ENCODE results near the gene NYNRIN. TPM values are rescaled to one million over a fixed set of nuclear protein-coding genes. Genes with fewer than 3 reads are reported as not detected.

The NYNRIN gene
- total RNA-seq, 2 experiments from 2014 or later, result 0.02 TPM; not detected in 1

DNA sequence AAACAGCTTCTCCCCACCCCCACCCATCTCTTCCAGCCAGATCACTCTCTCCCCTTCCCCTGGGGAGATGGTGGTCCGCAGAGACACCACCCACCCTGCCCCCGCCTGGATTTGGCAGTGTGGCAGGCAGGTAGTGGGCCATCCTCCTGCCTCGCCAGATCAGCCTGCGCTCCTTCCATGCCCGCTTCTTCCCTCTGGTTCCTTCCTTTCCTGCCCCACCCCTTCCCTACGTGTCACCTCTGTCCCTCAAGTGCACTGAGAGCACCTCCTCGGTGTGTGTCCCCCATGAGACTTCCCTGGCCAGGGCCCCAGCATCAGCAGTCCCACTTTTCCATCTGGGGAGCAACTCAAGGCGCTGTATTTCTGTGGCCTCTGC, 632 bp downstream of the NYNRIN start:
- H3K4me3 Mint-ChIP-seq, result peak overlapping the region; percentile 16
- H3K9me3 Mint-ChIP-seq, result no peaks in the 10 kb centered on the region

DNA sequence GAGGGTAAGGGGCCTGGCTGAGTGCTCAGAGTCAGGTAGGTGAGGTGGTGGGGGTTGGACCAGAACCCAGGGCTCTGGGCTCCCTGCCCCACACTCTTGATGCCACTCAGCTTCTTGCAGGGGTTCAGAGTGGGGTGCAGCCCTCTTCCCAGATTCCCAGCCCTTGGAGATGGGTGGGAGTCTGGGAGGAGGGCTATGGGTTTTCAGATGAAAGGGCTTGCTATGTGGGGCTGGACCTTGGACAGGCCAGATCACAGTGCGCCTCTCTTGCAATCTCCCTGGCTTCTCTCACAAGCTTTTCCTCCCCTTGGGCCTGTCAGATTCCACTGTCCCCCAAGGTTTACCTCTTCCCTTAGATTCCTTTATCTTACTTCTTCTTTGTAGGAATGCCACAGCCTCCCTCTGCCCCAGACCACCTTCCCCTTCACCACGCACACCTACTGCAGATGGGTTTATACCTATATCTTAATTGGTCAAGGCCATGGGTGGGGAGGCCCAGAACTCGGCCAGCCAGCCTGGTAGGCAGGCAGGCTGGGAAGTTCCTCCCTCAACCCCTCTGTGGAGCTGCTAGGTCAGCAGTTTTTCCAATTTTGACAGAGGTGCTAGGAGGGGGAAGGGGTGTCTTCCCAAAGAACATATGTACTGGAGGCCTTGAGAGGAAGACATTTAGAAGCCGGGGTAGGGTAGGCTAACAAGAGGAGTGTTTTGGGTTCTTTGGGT, 1.4 kb downstream of the NYNRIN start:
- H3K27ac Mint-ChIP-seq, result no peak overlapping the region
- H3K27me3 Mint-ChIP-seq (ENCODE audit: low read depth), result peaks cover 2% of the 10 kb centered on the region
- DNase-seq, result no peak
- intact Hi-C loops (cut with micrococcal nuclease), result loop anchor here (2.0 kb wide), 1 partner anchor 31 kb away; no protein-coding TSS in a partner anchor
- CTCF ChIA-PET, result interaction anchor here (0.7 to 1.6 kb wide), 4 partner anchors 11 to 206 kb away, joined by 3 to 4 read pairs (median 4); no protein-coding TSS in a partner anchor
- no peak overlapping the region for H3K4me3 Mint-ChIP-seq
- no peaks in the 10 kb centered on the region for H3K9me3 Mint-ChIP-seq
- no peaks in the 10 kb centered on the region for H3K36me3 Mint-ChIP-seq (ENCODE audit: low read depth)
- peaks cover 6% of the 10 kb centered on the region for H3K4me1 Mint-ChIP-seq (ENCODE audit: low read depth)

More for the DNA sequence above, 632 bp downstream of the NYNRIN start:
- peaks cover 6% of the 10 kb centered on the region for H3K4me1 Mint-ChIP-seq (ENCODE audit: low read depth)
- no peak for DNase-seq
- intact Hi-C loops (cut with micrococcal nuclease), result loop anchor here (2.0 kb wide), 1 partner anchor 31 kb away; no protein-coding TSS in a partner anchor
- peaks cover 2% of the 10 kb centered on the region for H3K27me3 Mint-ChIP-seq (ENCODE audit: low read depth)
- no peaks in the 10 kb centered on the region for H3K36me3 Mint-ChIP-seq (ENCODE audit: low read depth)
- no peak overlapping the region for H3K27ac Mint-ChIP-seq
- CTCF ChIA-PET, result interaction anchor here (1.3 to 1.4 kb wide), 2 partner anchors 32 to 66 kb away, joined by 3 to 5 read pairs; no protein-coding TSS in a partner anchor

DNA sequence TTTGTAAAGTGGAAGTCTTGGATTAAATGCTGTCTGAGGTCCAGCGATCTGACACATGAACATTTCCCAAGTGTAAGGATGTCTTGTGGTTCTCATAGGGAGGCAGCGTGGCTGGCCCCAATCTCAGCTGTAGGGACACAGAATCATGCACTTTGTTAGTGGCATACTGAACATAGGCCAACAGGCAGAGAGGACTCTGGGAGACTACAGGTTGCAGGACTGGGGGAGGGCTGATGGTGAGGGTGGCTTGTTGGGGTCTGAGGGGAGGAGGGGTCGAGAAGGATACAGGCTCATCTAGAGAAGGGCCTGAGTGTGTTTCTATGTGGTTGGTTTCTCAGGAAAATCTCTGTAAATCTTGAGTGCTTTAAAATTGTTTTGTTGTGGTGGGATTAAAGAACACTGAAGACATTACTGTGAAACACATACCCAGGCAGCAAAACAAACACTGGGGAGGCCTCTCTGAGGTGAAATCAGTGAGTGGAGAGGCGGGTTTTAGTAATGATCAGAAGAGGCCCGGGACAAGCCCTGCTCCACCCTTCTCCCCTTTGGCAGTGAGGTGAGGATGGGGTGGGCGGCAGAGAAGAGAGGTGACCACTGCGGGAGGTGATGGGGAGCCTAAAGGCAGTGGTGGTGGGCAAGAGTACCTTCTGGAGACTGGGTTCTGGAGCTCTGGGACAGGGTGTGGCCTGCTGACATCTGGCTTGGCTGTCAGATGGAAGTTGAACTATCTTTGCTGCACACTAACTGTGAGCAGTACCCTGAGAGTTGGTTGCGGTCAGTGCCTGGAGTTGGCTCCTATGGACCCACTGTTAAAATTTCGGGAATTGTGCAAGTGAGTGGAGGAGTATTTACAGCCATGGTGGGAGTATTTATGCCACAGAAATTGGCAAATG, 3.3 kb downstream of the NYNRIN start:
- intact Hi-C loops (cut with micrococcal nuclease), result no loop called here
- CTCF ChIA-PET, result interaction anchor here (1.2 to 1.6 kb wide), 3 partner anchors 9 to 30 kb away, joined by 4 to 8 read pairs (median 4); no protein-coding TSS in a partner anchor
- Mint-ChIP-seq H3K4me3 (no peak overlapping the region), H3K27ac (no peak overlapping the region), H3K36me3 (ENCODE audit: low read depth) (no peaks in the 10 kb centered on the region), H3K27me3 (ENCODE audit: low read depth) (peaks cover 2% of the 10 kb centered on the region), H3K4me1 (ENCODE audit: low read depth) (peaks cover 6% of the 10 kb centered on the region), H3K9me3 (no peaks in the 10 kb centered on the region)
- no peak for DNase-seq

DNA sequence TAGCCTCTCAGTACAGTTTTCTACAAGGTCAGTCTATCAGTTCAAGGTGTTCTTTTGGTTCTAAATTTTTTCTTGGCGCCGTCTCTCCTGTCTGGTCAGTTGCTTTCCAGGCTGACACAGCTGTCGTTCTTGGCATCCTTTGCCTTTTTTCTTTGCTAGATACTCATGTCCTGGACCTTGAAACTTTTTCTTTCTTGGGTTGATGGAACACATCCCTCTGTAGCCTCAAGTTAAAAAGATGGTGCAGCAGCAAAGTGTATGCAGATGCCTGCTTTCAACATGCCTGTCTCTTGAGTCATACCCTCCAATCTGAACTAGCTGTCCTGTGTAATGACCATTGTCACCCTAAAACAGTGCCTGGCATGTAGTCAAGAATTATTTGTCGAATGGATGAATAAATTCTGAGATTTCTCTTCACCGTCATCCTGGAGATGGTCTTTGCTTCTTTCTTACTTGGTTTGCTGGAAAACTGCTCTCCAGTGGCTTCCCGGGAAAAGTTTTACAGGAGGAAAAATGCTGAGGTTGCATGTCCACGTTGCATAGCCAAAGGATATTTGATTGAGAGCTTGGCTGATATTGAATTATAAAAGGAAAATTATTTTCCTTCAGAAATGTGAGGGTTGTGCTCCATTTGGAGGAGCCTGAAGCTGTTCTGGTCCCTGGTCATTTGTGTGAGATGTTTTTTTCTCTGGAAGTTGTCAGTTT, 4.6 kb downstream of the NYNRIN start:
- intact Hi-C loops (cut with micrococcal nuclease), result no loop called here
- DNase-seq, result no peak
- CTCF ChIA-PET, result interaction anchor here (2.1 kb wide), 1 partner anchor 70 kb away, joined by 6 read pairs; no protein-coding TSS in a partner anchor
- no peak overlapping the region for H3K4me3 Mint-ChIP-seq
- no peaks in the 10 kb centered on the region for H3K36me3 Mint-ChIP-seq (ENCODE audit: low read depth)
- no peak overlapping the region for H3K27ac Mint-ChIP-seq
- peaks cover 6% of the 10 kb centered on the region for H3K4me1 Mint-ChIP-seq (ENCODE audit: low read depth)
- H3K9me3 Mint-ChIP-seq, result no peaks in the 10 kb centered on the region
- peaks cover 2% of the 10 kb centered on the region for H3K27me3 Mint-ChIP-seq (ENCODE audit: low read depth)

DNA sequence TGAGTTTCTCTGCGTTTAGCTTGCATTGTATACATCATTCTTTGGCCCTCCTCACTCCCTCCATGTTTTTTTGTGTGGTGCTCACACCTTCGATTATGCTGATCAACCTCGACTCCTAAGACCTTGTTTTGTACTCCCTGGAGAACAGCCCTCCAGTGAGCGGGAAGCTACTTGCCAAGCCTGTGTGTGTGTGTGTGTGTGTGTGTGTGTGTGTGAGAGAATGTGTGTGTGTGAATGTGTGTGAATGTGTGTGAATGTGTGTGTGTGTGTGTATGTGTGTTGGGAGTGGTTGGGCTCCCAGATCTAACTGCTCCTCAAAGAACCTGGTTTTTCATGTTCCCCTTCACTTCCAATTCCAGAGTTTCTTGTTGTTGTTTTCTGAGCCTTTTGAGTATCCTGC, 6.0 kb downstream of the NYNRIN start:
- no peaks in the 10 kb centered on the region for H3K27me3 Mint-ChIP-seq (ENCODE audit: low read depth)
- intact Hi-C loops (cut with micrococcal nuclease), result no loop called here

DNA sequence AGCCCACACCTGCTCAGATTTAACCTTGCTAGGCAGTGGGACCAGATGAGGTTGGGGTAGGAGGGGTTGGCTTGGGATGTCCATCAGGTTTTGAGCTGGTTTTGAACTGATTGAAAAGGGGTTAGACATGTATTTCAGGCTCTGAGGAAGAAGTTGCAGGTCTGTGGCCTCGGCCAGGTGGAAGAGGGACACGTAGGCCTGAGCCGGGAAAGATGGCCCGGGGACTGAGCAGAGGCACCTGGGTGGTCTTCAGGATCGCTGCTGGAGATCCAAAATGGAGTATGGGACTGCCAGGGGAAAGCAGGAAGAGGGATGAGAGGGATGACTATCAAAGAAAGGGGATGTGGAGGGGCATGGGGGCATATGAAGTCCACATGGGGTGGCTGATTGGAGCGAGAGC, 7.6 kb downstream of the NYNRIN start:
- no peak for DNase-seq
- no peak overlapping the region for H3K4me3 Mint-ChIP-seq
- CTCF ChIA-PET, result interaction anchor here (1.1 to 2.6 kb wide), 4 partner anchors 25 to 74 kb away, joined by 3 to 10 read pairs (median 5); no protein-coding TSS in a partner anchor
- H3K4me1 Mint-ChIP-seq (ENCODE audit: low read depth), result no peaks in the 10 kb centered on the region
- intact Hi-C loops (cut with micrococcal nuclease), result no loop called here
- no peaks in the 10 kb centered on the region for H3K9me3 Mint-ChIP-seq
- H3K27me3 Mint-ChIP-seq (ENCODE audit: low read depth), result no peaks in the 10 kb centered on the region
- H3K27ac Mint-ChIP-seq, result no peak overlapping the region
- H3K36me3 Mint-ChIP-seq (ENCODE audit: low read depth), result no peaks in the 10 kb centered on the region

More for the DNA sequence above, 6.0 kb downstream of the NYNRIN start:
- H3K9me3 Mint-ChIP-seq, result no peaks in the 10 kb centered on the region
- no peaks in the 10 kb centered on the region for H3K4me1 Mint-ChIP-seq (ENCODE audit: low read depth)
- H3K4me3 Mint-ChIP-seq, result no peak overlapping the region
- no peak for DNase-seq
- CTCF ChIA-PET, result interaction anchor here (2.1 kb wide), 1 partner anchor 71 kb away, joined by 6 read pairs; no protein-coding TSS in a partner anchor
- no peaks in the 10 kb centered on the region for H3K36me3 Mint-ChIP-seq (ENCODE audit: low read depth)
- no peak overlapping the region for H3K27ac Mint-ChIP-seq

DNA sequence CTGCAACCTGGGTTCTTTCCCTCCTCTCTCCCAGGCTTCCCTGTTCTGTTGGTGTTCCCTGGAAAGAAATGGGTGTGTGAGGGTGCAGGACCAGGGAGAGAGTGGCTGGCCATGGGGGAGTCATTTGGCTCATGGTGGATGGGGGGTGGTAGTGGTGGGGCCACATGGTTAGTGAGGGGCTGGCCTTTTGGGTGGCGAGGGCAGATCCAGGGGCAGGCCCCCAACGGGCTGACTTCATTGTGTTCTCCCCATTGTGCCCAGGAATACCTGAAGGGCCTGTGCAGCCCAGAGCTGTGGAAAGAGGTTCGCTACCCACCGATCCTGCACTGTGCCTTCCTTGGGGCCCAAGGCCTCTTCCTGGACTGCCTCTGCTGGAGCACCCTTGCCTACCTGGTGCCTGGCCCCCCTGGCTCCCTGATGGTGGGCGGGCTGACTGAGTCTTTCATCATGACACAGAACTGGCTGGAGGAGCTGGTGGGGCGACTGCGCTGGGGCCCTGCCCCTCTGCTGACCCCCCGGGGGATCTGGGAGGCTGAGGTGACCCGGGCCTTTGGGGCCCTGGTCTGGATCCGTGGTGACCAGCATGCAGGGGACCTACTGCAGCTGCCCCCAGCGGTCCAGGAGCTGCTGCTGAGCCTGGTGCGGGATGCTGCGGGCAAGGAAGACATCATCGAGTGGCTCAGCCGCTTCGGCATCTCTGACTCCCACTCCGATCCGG, 9.0 kb downstream of the NYNRIN start:
- no peaks in the 10 kb centered on the region for H3K36me3 Mint-ChIP-seq (ENCODE audit: low read depth)
- no peak for DNase-seq
- H3K4me1 Mint-ChIP-seq (ENCODE audit: low read depth), result no peaks in the 10 kb centered on the region
- intact Hi-C loops (cut with micrococcal nuclease), result no loop called here
- no peak overlapping the region for H3K4me3 Mint-ChIP-seq
- no peaks in the 10 kb centered on the region for H3K27me3 Mint-ChIP-seq (ENCODE audit: low read depth)
- no peaks in the 10 kb centered on the region for H3K9me3 Mint-ChIP-seq
- CTCF ChIA-PET, result interaction anchor here (1.3 to 2.6 kb wide), 2 partner anchors 29 to 75 kb away, joined by 3 to 10 read pairs; no protein-coding TSS in a partner anchor
- no peak overlapping the region for H3K27ac Mint-ChIP-seq

DNA sequence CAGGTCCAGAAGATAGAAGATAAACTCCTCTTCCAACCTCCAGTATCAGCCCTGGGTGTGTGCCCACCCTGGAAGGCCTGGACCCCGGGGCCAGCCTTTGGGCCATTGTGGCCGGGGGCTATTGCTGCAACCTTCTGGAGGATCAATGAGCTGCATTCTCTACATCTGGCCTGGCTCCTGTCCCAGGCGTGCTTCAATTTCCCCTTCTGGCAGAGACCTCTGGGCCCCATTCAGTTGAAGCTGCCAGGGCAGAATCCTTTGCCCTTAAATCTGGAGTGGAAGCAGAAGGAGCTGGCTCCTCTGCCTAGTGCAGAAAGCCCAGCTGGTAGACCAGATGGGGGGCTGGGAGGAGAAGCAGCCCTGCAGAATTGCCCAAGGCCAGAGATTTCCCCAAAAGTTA, 10.0 kb downstream of the NYNRIN start:
- no peaks in the 10 kb centered on the region for H3K4me1 Mint-ChIP-seq (ENCODE audit: low read depth)
- intact Hi-C loops (cut with micrococcal nuclease), result no loop called here
- H3K4me3 Mint-ChIP-seq, result no peak overlapping the region
- H3K27me3 Mint-ChIP-seq (ENCODE audit: low read depth), result no peaks in the 10 kb centered on the region
- H3K27ac Mint-ChIP-seq, result no peak overlapping the region
- H3K36me3 Mint-ChIP-seq (ENCODE audit: low read depth), result no peaks in the 10 kb centered on the region
- no peaks in the 10 kb centered on the region for H3K9me3 Mint-ChIP-seq
- no peak for DNase-seq
- CTCF ChIA-PET, result interaction anchor here (0.6 to 3.3 kb wide), 6 partner anchors 23 to 164 kb away, joined by 3 to 16 read pairs (median 4); partner anchors contain the start of gene ADCY4

DNA sequence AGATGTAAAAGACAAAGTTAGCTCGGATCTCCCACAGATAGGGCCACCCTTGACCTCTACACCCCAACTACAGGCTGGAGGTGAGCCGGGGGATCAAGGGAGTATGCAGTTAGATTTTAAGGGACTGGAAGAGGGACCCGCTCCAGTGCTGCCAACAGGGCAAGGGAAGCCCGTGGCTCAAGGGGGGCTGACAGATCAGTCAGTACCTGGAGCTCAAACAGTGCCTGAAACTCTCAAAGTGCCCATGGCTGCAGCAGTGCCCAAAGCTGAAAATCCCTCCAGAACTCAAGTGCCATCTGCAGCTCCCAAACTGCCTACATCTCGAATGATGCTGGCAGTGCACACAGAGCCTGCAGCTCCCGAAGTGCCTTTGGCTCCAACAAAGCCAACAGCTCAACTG, 10.4 kb downstream of the NYNRIN start:
- DNase-seq, result no peak
- Mint-ChIP-seq H3K36me3 (ENCODE audit: low read depth) (no peaks in the 10 kb centered on the region), H3K4me3 (no peak overlapping the region), H3K27me3 (ENCODE audit: low read depth) (no peaks in the 10 kb centered on the region), H3K9me3 (no peaks in the 10 kb centered on the region), H3K27ac (no peak overlapping the region), H3K4me1 (ENCODE audit: low read depth) (no peaks in the 10 kb centered on the region)
- intact Hi-C loops (cut with micrococcal nuclease), result no loop called here
- CTCF ChIA-PET, result interaction anchor here (0.6 to 3.3 kb wide), 6 partner anchors 23 to 163 kb away, joined by 3 to 16 read pairs (median 4); partner anchors contain the start of gene ADCY4

DNA sequence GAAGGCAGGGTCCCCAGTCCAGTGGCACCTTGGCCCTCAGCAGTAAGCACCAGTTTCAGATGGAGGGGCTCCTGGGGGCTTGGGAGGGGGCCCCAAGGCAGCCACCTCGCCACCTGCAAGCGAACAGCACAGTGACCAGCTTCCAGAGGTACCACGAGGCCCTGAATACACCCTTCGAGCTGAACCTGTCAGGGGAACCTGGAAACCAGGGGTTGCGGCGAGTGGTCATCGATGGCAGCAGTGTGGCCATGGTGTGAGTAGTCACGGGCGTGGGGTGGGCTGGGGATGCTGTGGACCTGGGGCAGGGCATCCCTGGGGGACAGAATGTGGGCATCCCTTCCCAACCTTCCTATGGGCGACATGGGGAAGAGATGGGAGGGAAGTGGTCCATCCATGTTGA, 11.2 kb downstream of the NYNRIN start:
- Mint-ChIP-seq H3K27me3 (ENCODE audit: low read depth) (no peaks in the 10 kb centered on the region), H3K9me3 (no peaks in the 10 kb centered on the region), H3K4me1 (ENCODE audit: low read depth) (no peaks in the 10 kb centered on the region), H3K4me3 (no peak overlapping the region), H3K27ac (no peak overlapping the region), H3K36me3 (ENCODE audit: low read depth) (no peaks in the 10 kb centered on the region)
- intact Hi-C loops (cut with micrococcal nuclease), result no loop called here
- CTCF ChIA-PET, result interaction anchor here (0.6 to 3.3 kb wide), 6 partner anchors 9 to 77 kb away, joined by 3 to 16 read pairs (median 4); partner anchors contain the start of gene ADCY4
- DNase-seq, result no peak
